Epithelial cell of prostate (primary cell): ENCODE measurements around the gene HLA-DQA2.
"Not testable (repeated sequence)": the region's sequence is repeated elsewhere in the genome, so short reads cannot be mapped to it uniquely, and the experiment has no call there.

Experiments used
- DNase-seq: peaks from one replicate; pipeline ENCODE4 v3.0.0-alpha.2; 2011; ENCODE audit warnings: low read depth, low spot score
- H3K27ac ChIP-seq: fragments of 450-650 bp; 2 replicates; pipeline ENCODE4 v1.5.1; 2017; ENCODE audit warnings: mild to moderate bottlenecking

HLA-DQA2 gene

DNA sequence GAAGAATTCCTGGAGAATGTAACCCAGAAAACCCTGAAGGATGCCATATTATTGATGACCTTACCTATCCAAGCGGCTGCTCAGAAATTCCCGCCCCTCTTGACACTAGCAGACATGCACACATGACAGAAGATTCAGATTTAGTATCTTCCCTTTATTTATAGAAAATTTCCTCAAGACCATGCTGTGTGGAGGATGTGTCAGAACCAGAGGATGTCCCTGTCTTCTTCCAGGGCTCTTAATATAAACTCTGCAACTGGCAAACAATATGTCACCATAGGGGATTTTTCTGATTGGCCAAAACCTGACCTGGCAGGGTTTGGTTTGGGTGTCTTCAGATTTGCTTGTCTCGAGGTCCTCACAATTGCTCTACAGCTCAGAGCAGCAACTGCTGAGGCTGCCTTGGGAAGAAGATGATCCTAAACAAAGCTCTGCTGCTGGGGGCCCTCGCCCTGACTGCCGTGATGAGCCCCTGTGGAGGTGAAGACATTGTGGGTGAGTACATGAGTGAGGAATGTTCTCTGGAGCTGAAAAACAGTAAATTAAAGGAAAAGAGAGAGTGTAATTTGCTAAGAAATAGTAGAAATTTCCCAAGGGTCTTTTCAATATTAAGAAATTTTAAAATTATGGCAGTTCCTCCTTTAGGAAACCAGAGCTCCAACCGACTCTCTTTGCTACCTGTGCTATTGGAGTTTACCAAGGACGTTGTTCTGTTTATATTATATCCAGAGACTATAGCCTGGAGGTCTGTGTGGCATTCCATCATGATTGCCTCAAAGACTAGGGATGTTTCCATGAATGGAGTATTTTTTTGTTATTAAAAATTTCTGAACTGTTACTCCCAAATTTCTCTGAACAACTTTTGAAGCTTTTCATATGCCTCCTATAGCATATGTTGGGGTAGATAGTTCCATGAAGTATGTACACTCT is at the start of gene HLA-DQA2:
Gene HLA-DQA2 (plus strand): TSS at position 361 of the 930 bp plus-strand sequence. CDS start 53 bp downstream, at position 414.
- no peak within 1 kb of the TSS for H3K27ac ChIP-seq
- DNase-seq: no peak

GRCh38 chr6:32692019-32692418 is 49.2 kb upstream of the HLA-DQA2 start:
- no peak for DNase-seq
- H3K27ac ChIP-seq: no peak overlapping the region

DNA sequence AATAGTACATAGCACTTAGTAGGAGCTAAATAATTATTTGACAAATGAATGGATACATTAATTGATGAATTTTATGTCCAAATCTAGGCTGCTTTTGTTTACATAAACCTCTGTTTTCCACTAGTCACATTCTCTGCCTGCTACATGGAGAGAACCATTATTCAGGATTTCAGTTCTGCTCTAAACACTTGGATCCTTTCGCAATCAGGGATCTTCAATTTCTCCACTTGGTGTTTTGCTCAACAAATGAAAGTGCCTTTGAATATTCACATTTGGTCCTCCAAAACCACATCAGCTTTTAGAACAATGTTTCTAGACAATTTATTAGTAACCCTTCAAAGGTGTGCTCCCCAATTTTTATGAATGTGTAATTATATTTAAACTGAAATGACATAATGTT is 44.2 kb upstream of the HLA-DQA2 start:
- DNase-seq: no peak
- no peak overlapping the region for H3K27ac ChIP-seq

DNA sequence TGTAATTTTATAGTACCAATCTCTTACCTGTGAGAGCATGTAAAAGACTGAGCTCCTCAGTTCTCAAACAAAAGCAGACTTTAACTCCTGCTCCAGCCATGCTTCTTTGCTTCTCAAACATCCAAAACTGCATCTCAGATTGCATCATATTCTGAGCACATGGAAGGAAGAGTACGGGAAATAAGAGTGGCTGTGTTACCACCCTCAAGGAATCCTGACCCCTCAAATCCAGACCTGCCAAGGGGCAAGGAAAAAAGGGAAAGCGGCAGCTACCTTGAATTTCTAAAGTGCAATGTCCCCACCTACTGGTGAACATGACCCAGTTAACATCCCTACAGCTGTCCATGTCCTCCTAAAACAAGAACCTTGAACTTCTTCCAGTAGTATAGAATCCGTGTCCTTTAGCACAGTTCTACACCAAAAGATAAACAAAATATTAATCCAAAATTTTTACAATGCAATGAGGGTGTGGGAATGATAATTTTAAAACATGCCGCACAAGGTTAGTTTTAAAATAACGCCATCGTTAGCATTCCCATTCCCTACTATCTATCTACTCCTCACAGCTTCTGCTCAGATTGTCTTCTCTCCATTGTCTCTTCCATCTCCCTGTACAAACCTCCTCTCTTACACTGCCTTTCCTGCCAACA is 40.7 kb upstream of the HLA-DQA2 start:
- no peak overlapping the region for H3K27ac ChIP-seq
- no peak for DNase-seq

DNA sequence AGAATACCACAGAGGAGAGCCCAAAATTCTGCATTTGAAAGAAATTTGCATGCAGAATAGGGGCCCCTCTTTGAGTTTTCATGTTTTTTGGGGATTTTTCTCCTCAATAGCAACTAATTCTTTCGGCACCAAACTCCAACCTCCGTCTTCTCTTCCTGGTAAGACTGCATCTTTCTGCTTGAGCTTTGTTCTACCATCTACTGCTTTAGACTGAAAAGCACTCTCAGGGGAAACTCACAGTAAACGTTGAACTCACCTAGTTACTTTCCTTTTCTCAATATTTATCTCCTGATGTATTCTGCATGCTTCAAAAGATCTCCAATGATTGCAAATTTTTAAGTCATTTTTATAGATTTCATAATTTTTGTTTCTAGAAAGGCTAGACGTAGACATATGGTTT is 37.8 kb upstream of the HLA-DQA2 start:
- H3K27ac ChIP-seq: no peak overlapping the region
- DNase-seq: no peak

GRCh38 chr6:32705164-32705563 is 36.0 kb upstream of the HLA-DQA2 start:
- H3K27ac ChIP-seq, DNase-seq: not testable (repeated sequence)

DNA sequence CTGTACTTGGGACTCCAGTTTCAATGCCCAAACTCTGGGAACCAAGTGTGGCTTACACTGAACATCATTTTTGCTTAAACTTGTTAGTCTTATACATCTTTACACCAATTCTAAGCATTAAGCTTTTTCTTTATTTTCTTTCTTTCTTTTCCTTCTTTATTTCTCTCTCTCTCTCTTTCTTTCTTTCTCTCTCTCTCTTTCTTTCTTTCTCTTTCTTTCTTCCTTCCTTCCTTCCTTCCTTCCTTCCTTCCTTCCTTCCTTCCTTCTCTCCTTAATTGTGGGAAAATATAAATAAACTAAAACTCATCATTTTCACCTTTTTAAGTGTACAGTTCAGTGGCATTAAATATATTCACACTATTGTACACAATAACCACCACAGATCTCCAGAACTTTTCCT is 31.6 kb upstream of the HLA-DQA2 start:
- no peak overlapping the region for H3K27ac ChIP-seq
- DNase-seq: no peak

GRCh38 chr6:32713241-32713640 is 27.9 kb upstream of the HLA-DQA2 start:
- H3K27ac ChIP-seq: no peak overlapping the region
- DNase-seq: no peak

- DNase-seq: no peak
- no peak overlapping the region for H3K27ac ChIP-seq
Observed at GRCh38 chr6:32716396-32716795, 24.8 kb upstream of the HLA-DQA2 start.

DNA sequence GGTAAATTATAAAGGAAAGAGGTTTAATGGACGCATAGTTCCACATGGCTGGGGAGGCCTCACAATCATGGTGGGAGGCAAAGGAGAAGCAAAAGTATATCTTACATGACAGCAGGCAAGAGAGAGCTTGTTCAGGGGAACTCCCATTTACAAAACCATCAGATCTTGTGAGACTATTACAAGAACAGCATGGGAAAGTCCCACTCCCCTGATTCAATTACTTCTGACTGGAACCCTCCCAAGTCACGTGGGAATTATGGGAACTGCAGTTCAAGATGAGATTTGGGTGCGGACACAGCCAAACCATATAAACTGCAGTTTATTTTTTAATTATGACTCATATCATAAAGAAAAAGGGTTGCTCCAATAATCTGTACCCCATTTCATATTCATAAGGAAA is 22.3 kb upstream of the HLA-DQA2 start:
- no peak for DNase-seq
- H3K27ac ChIP-seq: no peak overlapping the region

DNA sequence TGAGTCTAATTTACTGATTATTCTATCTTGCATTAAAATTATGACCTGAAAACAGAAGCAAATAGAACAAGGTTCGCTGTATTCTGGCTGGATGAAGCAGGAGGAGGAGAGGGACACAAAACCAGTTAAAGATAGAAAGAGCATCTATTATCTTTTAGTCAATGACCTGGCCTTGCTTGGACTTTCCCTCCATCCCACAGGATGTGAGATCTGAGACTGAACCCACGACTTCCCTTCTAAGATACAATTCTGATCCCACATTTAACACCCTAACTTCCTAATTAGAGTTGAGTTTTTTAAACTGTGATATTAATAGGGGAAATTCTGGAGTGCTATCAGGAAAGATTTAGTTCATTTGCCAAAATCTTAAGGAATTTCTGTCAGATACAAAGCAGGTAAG is 3.1 kb upstream of the HLA-DQA2 start:
- H3K27ac ChIP-seq: no peak overlapping the region
- no peak for DNase-seq

DNA sequence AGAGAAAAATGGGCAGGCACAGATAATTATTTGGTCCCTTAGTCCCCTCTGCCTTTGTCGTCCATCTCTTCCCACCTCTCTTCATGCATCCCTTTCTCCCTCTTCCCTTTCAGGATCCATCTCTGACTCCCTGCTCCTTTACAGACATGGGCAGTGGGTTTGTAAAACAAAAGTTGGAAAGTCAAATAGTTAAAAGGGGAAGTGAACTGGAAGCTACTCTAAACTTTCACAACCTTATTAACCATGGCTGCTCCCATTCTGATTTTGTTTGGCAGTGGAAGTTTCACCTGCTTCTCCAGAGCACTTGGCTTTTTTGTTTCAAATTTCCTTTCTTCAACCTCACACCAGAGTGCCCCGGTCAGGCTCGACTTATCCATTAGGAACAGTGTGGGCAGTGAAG is 1.2 kb downstream of the HLA-DQA2 start:
- H3K27ac ChIP-seq: no peak overlapping the region

DNA sequence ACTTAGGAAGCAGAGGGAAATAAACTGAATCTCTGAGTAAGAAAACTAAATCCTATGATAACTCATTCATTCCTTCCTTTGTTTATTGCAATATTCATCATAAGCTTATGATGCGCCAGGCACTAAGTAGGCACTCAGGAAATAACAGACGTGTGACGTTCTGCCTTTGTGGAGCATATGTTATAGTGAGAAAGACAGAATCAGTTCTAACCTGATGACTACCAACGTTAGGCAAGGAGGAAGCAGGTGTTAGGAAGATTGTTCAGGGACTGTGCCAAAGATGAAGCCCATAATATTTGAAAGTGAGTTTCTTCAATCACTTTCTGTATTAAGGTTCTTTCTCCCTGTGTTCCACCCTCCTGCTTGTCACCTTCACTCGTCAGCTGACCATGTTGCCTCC is 3.6 kb downstream of the HLA-DQA2 start:
- DNase-seq: no peak
- no peak overlapping the region for H3K27ac ChIP-seq

More for the DNA sequence above, 1.2 kb downstream of the HLA-DQA2 start:
- DNase-seq: no peak

DNA sequence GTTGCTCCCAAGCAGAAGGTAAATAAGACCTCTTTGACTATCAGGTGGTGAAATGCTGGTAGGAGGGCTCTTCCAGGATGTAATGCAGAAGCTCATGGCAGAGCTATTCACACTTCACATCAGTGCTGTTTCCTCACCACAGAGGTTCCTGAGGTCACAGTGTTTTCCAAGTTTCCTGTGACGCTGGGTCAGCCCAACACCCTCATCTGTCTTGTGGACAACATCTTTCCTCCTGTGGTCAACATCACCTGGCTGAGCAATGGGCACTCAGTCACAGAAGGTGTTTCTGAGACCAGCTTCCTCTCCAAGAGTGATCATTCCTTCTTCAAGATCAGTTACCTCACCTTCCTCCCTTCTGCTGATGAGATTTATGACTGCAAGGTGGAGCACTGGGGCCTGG is 4.5 kb downstream of the HLA-DQA2 start:
- DNase-seq, H3K27ac ChIP-seq: not testable (repeated sequence)

GRCh38 chr6:32752580-32752979 is 11.4 kb downstream of the HLA-DQA2 start:
- DNase-seq: no peak
- H3K27ac ChIP-seq: no peak overlapping the region

DNA sequence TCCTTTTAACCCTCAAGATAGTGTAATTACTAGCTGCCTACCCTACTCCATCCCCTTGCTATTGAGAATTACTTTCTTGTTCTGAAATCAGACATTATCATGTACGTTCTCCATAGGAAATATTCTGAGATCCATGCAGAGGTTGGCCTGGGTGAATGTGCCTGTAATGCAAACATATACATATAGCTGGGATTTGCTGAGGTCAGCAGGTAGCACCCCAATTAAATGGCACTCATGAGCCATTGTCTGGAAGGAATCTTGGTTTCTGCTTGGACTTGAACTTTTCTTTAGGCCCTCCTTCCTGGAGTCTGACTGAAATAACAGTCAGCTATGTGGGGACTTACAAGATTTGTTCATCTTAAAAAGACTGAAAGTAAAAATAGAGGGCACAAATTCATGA is 18.5 kb downstream of the HLA-DQA2 start:
- no peak overlapping the region for H3K27ac ChIP-seq
- DNase-seq: no peak

- no peak for DNase-seq
- H3K27ac ChIP-seq: no peak overlapping the region
Observed at GRCh38 chr6:32761072-32761471, 19.9 kb downstream of the HLA-DQA2 start.

- DNase-seq: no peak
Observed at GRCh38 chr6:32761548-32761947, 20.4 kb downstream of the HLA-DQA2 start.

DNA sequence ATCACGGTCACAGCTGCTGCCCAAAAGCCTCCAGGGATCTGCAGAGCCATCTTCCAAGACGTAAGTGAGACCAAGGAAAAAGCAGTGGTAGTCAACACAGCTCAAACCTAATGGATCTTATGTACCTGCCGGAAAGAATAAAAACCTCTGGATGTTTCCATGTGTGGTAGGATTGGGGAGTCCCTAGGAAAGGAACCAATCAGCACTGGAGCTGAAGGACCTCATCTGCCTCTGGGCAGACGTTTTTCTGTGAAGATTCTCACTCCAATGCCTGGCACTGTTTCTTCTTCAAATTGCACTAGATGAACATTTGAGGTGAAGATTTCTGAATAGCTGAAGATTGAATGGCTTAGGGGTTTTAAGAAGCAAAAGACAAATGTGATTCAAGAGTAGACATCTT is 22.2 kb downstream of the HLA-DQA2 start, which contains the start of gene HLA-DQB2:
Gene HLA-DQB2 (minus strand): TSS at position 112 of the 400 bp plus-strand sequence. CDS start 62 bp downstream, at position 50.
- no peak for DNase-seq
- no peak within 1 kb of the TSS for H3K27ac ChIP-seq

More at GRCh38 chr6:32761548-32761947, 20.4 kb downstream of the HLA-DQA2 start:
- no peak overlapping the region for H3K27ac ChIP-seq

DNA sequence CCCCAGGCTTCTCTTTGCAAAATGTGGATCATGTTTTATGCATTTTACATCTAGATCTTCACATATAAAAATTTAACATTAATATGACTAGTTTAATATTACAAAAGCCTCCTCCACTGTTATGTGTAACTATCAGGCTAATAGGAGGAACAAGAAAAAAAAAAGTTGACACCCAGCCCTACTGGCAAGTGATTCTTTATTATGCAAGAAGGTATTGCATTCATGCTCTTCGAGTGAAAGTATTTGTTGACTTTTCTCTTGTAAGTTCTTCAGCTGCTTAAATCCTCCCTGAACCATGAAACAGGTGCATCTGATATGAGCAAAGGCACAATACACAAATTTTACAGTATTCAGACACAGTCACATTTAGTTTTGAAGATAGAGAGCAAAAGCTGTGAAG is 22.9 kb downstream of the HLA-DQA2 start:
- no peak overlapping the region for H3K27ac ChIP-seq
- DNase-seq: no peak

- DNase-seq: no peak
- H3K27ac ChIP-seq: no peak overlapping the region
Observed at GRCh38 chr6:32772656-32773055, 31.5 kb downstream of the HLA-DQA2 start.
